Measurements from ENCODE around the gene CCDC73. TPM values are rescaled to one million over a fixed set of nuclear protein-coding genes. Genes with fewer than 3 reads are reported as not detected.
"Not testable (repeated sequence)": the region's sequence is repeated elsewhere in the genome, so short reads cannot be mapped to it uniquely, and the experiment has no call there.

CCDC73 gene
- total RNA-seq, 1 donor: not detected

GRCh38 chr11:32786811-32787210 is 7.7 kb downstream of the CCDC73 start:
- DNase-seq (ENCODE audit: low read depth): no peak
- H3K4me3 ChIP-seq (ENCODE audit: low read depth, low read length): no peak overlapping the region
- TF ChIP-seq, protein P1, sequence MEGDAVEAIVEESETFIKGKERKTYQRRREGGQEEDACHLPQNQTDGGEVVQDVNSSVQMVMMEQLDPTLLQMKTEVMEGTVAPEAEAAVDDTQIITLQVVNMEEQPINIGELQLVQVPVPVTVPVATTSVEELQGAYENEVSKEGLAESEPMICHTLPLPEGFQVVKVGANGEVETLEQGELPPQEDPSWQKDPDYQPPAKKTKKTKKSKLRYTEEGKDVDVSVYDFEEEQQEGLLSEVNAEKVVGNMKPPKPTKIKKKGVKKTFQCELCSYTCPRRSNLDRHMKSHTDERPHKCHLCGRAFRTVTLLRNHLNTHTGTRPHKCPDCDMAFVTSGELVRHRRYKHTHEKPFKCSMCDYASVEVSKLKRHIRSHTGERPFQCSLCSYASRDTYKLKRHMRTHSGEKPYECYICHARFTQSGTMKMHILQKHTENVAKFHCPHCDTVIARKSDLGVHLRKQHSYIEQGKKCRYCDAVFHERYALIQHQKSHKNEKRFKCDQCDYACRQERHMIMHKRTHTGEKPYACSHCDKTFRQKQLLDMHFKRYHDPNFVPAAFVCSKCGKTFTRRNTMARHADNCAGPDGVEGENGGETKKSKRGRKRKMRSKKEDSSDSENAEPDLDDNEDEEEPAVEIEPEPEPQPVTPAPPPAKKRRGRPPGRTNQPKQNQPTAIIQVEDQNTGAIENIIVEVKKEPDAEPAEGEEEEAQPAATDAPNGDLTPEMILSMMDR (IDR thresholded peaks at IDR 0.05; ENCODE audit: insufficient read depth, low read depth, low read length): no peak

GRCh38 chr11:32785262-32785661 is 9.2 kb downstream of the CCDC73 start:
- no peak for DNase-seq (ENCODE audit: low read depth)
- H3K4me3 ChIP-seq (ENCODE audit: low read depth, low read length): no peak overlapping the region
- TF ChIP-seq, protein P1 (IDR thresholded peaks at IDR 0.05; ENCODE audit: insufficient read depth, low read depth, low read length): no peak

- DNase-seq (ENCODE audit: low read depth): no peak
- no peak overlapping the region for H3K4me3 ChIP-seq (ENCODE audit: low read depth, low read length)
- TF ChIP-seq, protein P1 (IDR thresholded peaks at IDR 0.05; ENCODE audit: insufficient read depth, low read depth, low read length): no peak
Measured at GRCh38 chr11:32781721-32782120, 12.7 kb downstream of the CCDC73 start.

- H3K4me3 ChIP-seq (ENCODE audit: low read depth, low read length); DNase-seq (ENCODE audit: low read depth): not testable (repeated sequence)
Measured at GRCh38 chr11:32780839-32781238, 13.6 kb downstream of the CCDC73 start.

DNA sequence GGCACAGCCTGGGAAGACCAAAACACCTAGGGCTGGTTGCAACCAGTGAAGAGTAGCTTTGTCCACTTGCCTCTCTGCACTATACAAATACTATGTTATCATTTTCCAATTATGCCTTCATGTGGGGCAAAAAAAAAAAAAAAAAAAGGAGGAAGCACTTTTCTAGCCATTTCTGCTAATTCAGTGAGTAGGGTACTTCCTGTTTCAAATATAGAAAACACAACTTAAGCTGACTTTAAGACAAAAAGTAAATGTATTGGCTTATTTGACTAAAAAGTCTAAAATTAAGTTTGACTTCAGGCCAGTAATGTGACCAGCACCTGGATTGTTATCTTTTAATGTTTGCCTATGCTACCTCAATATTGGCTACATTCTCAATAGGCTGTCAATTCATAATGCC is 15.3 kb downstream of the CCDC73 start:
- no peak overlapping the region for H3K4me3 ChIP-seq (ENCODE audit: low read depth, low read length)
- no peak for DNase-seq (ENCODE audit: low read depth)
- TF ChIP-seq, protein P1 (IDR thresholded peaks at IDR 0.05; ENCODE audit: insufficient read depth, low read depth, low read length): no peak

DNA sequence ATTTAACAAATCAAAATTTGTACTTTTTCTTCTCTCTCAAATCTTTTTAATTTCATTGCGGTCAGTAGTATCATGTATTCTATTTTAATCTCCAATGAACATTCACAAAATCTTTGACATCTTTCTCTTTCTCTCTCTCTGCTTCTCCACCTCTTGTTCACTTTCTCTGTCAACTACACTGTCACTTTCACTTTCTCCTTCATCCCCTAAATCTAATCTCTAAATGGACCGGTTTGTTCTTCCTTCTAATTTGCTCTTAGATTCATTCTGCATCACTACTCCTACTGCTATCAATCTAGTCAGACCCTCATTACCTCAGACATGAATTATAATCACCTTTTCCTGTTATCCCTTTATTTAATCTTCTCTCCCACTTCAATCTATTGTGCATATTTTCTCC is 18.6 kb downstream of the CCDC73 start:
- no peak for DNase-seq (ENCODE audit: low read depth)
- TF ChIP-seq, protein P1 (IDR thresholded peaks at IDR 0.05; ENCODE audit: insufficient read depth, low read depth, low read length): no peak
- H3K4me3 ChIP-seq (ENCODE audit: low read depth, low read length): no peak overlapping the region

DNA sequence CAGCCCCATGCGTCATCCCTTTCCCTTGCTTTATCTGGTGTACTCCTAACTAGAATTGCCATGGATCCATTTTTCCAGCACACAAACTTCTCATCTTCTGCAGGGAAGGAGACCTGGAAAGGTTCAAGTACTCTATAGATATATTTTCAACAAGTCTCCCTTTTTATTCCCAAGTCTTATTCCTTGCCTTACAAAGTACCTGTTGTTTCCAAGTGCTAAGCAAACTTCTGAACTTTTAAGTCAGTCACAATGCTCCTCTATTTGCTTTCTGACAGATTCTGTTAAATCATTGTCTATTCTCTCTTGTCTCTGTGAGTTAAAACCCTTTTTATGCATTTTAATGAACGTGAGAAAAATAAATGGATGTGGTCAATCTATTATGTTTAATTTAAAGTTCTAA is 20.4 kb downstream of the CCDC73 start:
- TF ChIP-seq, protein P1 (IDR thresholded peaks at IDR 0.05; ENCODE audit: insufficient read depth, low read depth, low read length): no peak
- no peak for DNase-seq (ENCODE audit: low read depth)
- no peak overlapping the region for H3K4me3 ChIP-seq (ENCODE audit: low read depth, low read length)
